ENCODE measurements around the gene RAPSN. TPM values are rescaled to one million over a fixed set of nuclear protein-coding genes. Genes with fewer than 3 reads are reported as not detected.

The RAPSN gene
- total RNA-seq, 1 experiment from 2014 or later = not detected

- no peaks in the 10 kb centered on the region for H3F3A ChIP-seq (ENCODE audit: low read length, unreplicated experiment)
- H3K9me2 ChIP-seq (replicated peaks; ENCODE audit: low read length) = no peaks in the 10 kb centered on the region
- BruUV-seq (replicated peaks) = no TSS peak
- TF ChIP-seq CTCF (conservative IDR thresholded peaks at IDR 0.05; ENCODE audit: low read depth, low read length) = no peak
- no peak for TF ChIP-seq EZH2 (IDR thresholded peaks at IDR 0.05; ENCODE audit: low read length, unreplicated experiment)
- no peak for TF ChIP-seq EZH2phosphoT487 (IDR thresholded peaks at IDR 0.05; ENCODE audit: borderline replicate concordance, low read length)
- H3K9me3 ChIP-seq (ENCODE audit: low read length) = no peaks in the 10 kb centered on the region
- ChIA-PET CTCF (no interaction called here), POLR2A (ENCODE audit: unreplicated experiment) (no interaction called here)
- no peak overlapping the region for H3K9ac ChIP-seq (ENCODE audit: low read length)
- H3K36me3 ChIP-seq (ENCODE audit: low read depth, low read length) = peaks cover 68% of the 10 kb centered on the region
- no peak overlapping the region for H2AFZ ChIP-seq (ENCODE audit: low read length)
- ATAC-seq = no peak
- H3K4me3 ChIP-seq (ENCODE audit: low read length) = no peak overlapping the region
- intact Hi-C loops (cut with micrococcal nuclease) = loop anchor here (5.0 kb wide), 1 partner anchor 44 kb away; no protein-coding TSS in a partner anchor
- H3K27me3 ChIP-seq (ENCODE audit: low read length) = no peaks in the 10 kb centered on the region
- no peak overlapping the region for H3K4me2 ChIP-seq (ENCODE audit: low read length)
- no peaks in the 10 kb centered on the region for H3K79me2 ChIP-seq (ENCODE audit: low read length)
- DNase-seq = no peak
- H3K4me1 ChIP-seq (ENCODE audit: insufficient read depth, low read length) = peaks cover 23% of the 10 kb centered on the region
- no peak overlapping the region for H3K27ac ChIP-seq (ENCODE audit: low read length)
- H4K20me1 ChIP-seq (ENCODE audit: low read length) = 0 out of 2 replicates have a peak, but pooled peaks cover 6% of the 10 kb centered on the region
Measured at GRCh38 chr11:47478651-47479329, 29.9 kb upstream of the RAPSN start.

GRCh38 chr11:47477753-47478152 lies 28.8 kb upstream of the RAPSN start:
- no peaks in the 10 kb centered on the region for H3K9me2 ChIP-seq (replicated peaks; ENCODE audit: low read length)
- H3K4me3 ChIP-seq (ENCODE audit: low read length) = no peak overlapping the region
- BruUV-seq (replicated peaks) = no TSS peak
- H3K4me1 ChIP-seq (ENCODE audit: insufficient read depth, low read length) = peaks cover 23% of the 10 kb centered on the region
- intact Hi-C loops (cut with micrococcal nuclease) = loop anchor here (1.0 to 5.0 kb wide), 2 partner anchors 45 to 63 kb away; no protein-coding TSS in a partner anchor
- peak; percentile 43 for ATAC-seq
- ChIA-PET CTCF (no interaction called here), POLR2A (ENCODE audit: unreplicated experiment) (no interaction called here)
- H3F3A ChIP-seq (ENCODE audit: low read length, unreplicated experiment) = no peaks in the 10 kb centered on the region
- no peak overlapping the region for H3K9ac ChIP-seq (ENCODE audit: low read length)
- H4K20me1 ChIP-seq (ENCODE audit: low read length) = 0 out of 2 replicates have a peak, but pooled peaks cover 6% of the 10 kb centered on the region
- no peaks in the 10 kb centered on the region for H3K27me3 ChIP-seq (ENCODE audit: low read length)
- TF ChIP-seq EZH2phosphoT487 (IDR thresholded peaks at IDR 0.05; ENCODE audit: borderline replicate concordance, low read length) (no peak), CTCF (conservative IDR thresholded peaks at IDR 0.05; ENCODE audit: low read depth, low read length) (no peak), EZH2 (IDR thresholded peaks at IDR 0.05; ENCODE audit: low read length, unreplicated experiment) (no peak)
- peak overlapping the region; percentile 44 for H3K4me2 ChIP-seq (ENCODE audit: low read length)
- no peaks in the 10 kb centered on the region for H3K9me3 ChIP-seq (ENCODE audit: low read length)
- no peaks in the 10 kb centered on the region for H3K79me2 ChIP-seq (ENCODE audit: low read length)
- H2AFZ ChIP-seq (ENCODE audit: low read length) = no peak overlapping the region
- H3K36me3 ChIP-seq (ENCODE audit: low read depth, low read length) = peaks cover 66% of the 10 kb centered on the region
- H3K27ac ChIP-seq (ENCODE audit: low read length) = peak overlapping the region; percentile 75
- DNase-seq = no peak

- DNase-seq (peak; percentile 72), ATAC-seq (peak; percentile 94)
- no TSS peak for BruUV-seq (replicated peaks)
- no peak overlapping the region for H3K9ac ChIP-seq (ENCODE audit: low read length)
- no peaks in the 10 kb centered on the region for H3K9me2 ChIP-seq (replicated peaks; ENCODE audit: low read length)
- no peaks in the 10 kb centered on the region for H3K9me3 ChIP-seq (ENCODE audit: low read length)
- no peaks in the 10 kb centered on the region for H3K79me2 ChIP-seq (ENCODE audit: low read length)
- CTCF ChIA-PET = no interaction called here
- H3K4me3 ChIP-seq (ENCODE audit: low read length) = no peak overlapping the region
- H3F3A ChIP-seq (ENCODE audit: low read length, unreplicated experiment) = no peaks in the 10 kb centered on the region
- intact Hi-C loops (cut with micrococcal nuclease) = loop anchor here (1.0 to 5.0 kb wide), 2 partner anchors 45 to 63 kb away; no protein-coding TSS in a partner anchor
- H4K20me1 ChIP-seq (ENCODE audit: low read length) = 0 out of 2 replicates have a peak, but pooled peaks cover 6% of the 10 kb centered on the region
- TF ChIP-seq EZH2 (IDR thresholded peaks at IDR 0.05; ENCODE audit: low read length, unreplicated experiment) (no peak), EZH2phosphoT487 (IDR thresholded peaks at IDR 0.05; ENCODE audit: borderline replicate concordance, low read length) (no peak), CTCF (conservative IDR thresholded peaks at IDR 0.05; ENCODE audit: low read depth, low read length) (no peak)
- H3K27ac ChIP-seq (ENCODE audit: low read length) = peak overlapping the region; percentile 75
- no peaks in the 10 kb centered on the region for H3K27me3 ChIP-seq (ENCODE audit: low read length)
- H2AFZ ChIP-seq (ENCODE audit: low read length) = no peak overlapping the region
- peaks cover 23% of the 10 kb centered on the region for H3K4me1 ChIP-seq (ENCODE audit: insufficient read depth, low read length)
- peaks cover 66% of the 10 kb centered on the region for H3K36me3 ChIP-seq (ENCODE audit: low read depth, low read length)
- POLR2A ChIA-PET (ENCODE audit: unreplicated experiment) = no interaction called here
- H3K4me2 ChIP-seq (ENCODE audit: low read length) = peak overlapping the region; percentile 44
Measured at GRCh38 chr11:47477323-47477722, 28.4 kb upstream of the RAPSN start.
